ENCODE data around the gene AFF3.

The AFF3 gene

GRCh38 chr2:100002059-100002458, 140.3 kb downstream of the AFF3 start:
- DNase-seq, result no peak

GRCh38 chr2:100000915-100001707, 141.3 kb downstream of the AFF3 start:
- no peak for DNase-seq

GRCh38 chr2:99998651-99999320, 143.6 kb downstream of the AFF3 start:
- no peak for DNase-seq

- no peak for DNase-seq
These were observed 152.5 kb downstream of the AFF3 start for GRCh38 chr2:99989905-99990304.

GRCh38 chr2:99988599-99988998, 153.8 kb downstream of the AFF3 start:
- no peak for DNase-seq

- DNase-seq, result no peak
These were observed 155.2 kb downstream of the AFF3 start for GRCh38 chr2:99987160-99987559.

GRCh38 chr2:99984799-99985515, 157.4 kb downstream of the AFF3 start:
- DNase-seq, result no peak

- DNase-seq, result no peak
These were observed 159.6 kb downstream of the AFF3 start for GRCh38 chr2:99982744-99983143.

GRCh38 chr2:99981840-99982239, 160.6 kb downstream of the AFF3 start:
- no peak for DNase-seq

GRCh38 chr2:99980176-99980575, 162.2 kb downstream of the AFF3 start:
- DNase-seq, result no peak

- DNase-seq, result no peak
These were observed 164.4 kb downstream of the AFF3 start for GRCh38 chr2:99977966-99978365.

- DNase-seq, result no peak
These were observed 167.0 kb downstream of the AFF3 start for GRCh38 chr2:99975386-99975785.

GRCh38 chr2:99974682-99975375, 167.6 kb downstream of the AFF3 start:
- no peak for DNase-seq

- DNase-seq, result no peak
These were observed 168.1 kb downstream of the AFF3 start for GRCh38 chr2:99974275-99974674.

GRCh38 chr2:99971326-99971900, 171.0 kb downstream of the AFF3 start:
- no peak for DNase-seq

GRCh38 chr2:99970292-99970868, 172.0 kb downstream of the AFF3 start:
- DNase-seq, result no peak

- DNase-seq, result no peak
These were observed 181.0 kb downstream of the AFF3 start for GRCh38 chr2:99961196-99961913.

- no peak for DNase-seq
These were observed 181.6 kb downstream of the AFF3 start for GRCh38 chr2:99960790-99961189.

GRCh38 chr2:99960291-99960690, 182.1 kb downstream of the AFF3 start:
- DNase-seq, result no peak

- no peak for DNase-seq
These were observed 183.0 kb downstream of the AFF3 start for GRCh38 chr2:99959261-99960014.
